ENCODE measurements around the gene TATDN2. TPM values are rescaled to one million over a fixed set of nuclear protein-coding genes. Genes with fewer than 3 reads are reported as not detected.
"Not testable (repeated sequence)": the region's sequence is repeated elsewhere in the genome, so short reads cannot be mapped to it uniquely, and the experiment has no call there.

The TATDN2 gene
- total RNA-seq, 1 experiment from 2014 or later: 9.8 TPM

DNA sequence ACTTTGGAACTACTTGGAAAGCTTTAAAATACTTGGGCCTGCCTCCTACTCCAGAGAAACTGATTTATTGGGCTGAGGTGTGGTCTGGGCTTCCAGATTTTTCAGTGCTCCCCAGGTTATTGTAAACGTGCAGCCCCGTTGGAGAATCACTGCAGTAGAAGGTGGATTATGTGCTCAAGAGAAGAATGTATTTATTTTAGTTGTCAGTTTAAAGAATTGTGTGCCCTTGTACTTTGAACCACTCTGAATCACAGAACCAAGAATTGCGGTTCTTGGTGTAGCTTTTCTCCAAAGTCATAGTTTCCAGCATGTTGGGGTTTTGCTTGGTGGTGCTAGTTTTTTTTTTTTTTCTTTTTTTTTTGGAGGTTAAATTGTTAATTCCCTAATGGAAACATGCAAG, 1.6 kb downstream of the TATDN2 start:
- Histone ChIP-seq H3K36me3 (replicated peaks; ENCODE audit: control insufficient read depth, insufficient read depth, low read length) (peaks cover 10% of the 10 kb centered on the region), H3K27me3 (ENCODE audit: control insufficient read depth, insufficient read depth, low read length) (no peaks in the 10 kb centered on the region), H3K4me3 (ENCODE audit: insufficient read depth, low read depth, low read length) (peak overlapping the region; percentile 91)
- DNase-seq: no peak

GRCh38 chr3:10251006-10251405, 2.7 kb downstream of the TATDN2 start:
- DNase-seq: no peak
- Histone ChIP-seq H3K4me3 (ENCODE audit: insufficient read depth, low read depth, low read length) (no peak overlapping the region), H3K36me3 (replicated peaks; ENCODE audit: control insufficient read depth, insufficient read depth, low read length) (peaks cover 10% of the 10 kb centered on the region), H3K27me3 (ENCODE audit: control insufficient read depth, insufficient read depth, low read length) (no peaks in the 10 kb centered on the region)

GRCh38 chr3:10253731-10254130, 5.5 kb downstream of the TATDN2 start:
- Histone ChIP-seq H3K36me3 (replicated peaks; ENCODE audit: control insufficient read depth, insufficient read depth, low read length) (peaks cover 11% of the 10 kb centered on the region), H3K4me3 (ENCODE audit: insufficient read depth, low read depth, low read length) (no peak overlapping the region), H3K27me3 (ENCODE audit: control insufficient read depth, insufficient read depth, low read length) (no peaks in the 10 kb centered on the region)
- DNase-seq: no peak

GRCh38 chr3:10255835-10256234, 7.6 kb downstream of the TATDN2 start:
- peaks cover 20% of the 10 kb centered on the region for H3K36me3 ChIP-seq (replicated peaks; ENCODE audit: control insufficient read depth, insufficient read depth, low read length)
- no peak for DNase-seq
- H3K4me3 ChIP-seq (ENCODE audit: insufficient read depth, low read depth, low read length): no peak overlapping the region
- no peaks in the 10 kb centered on the region for H3K27me3 ChIP-seq (ENCODE audit: control insufficient read depth, insufficient read depth, low read length)

DNA sequence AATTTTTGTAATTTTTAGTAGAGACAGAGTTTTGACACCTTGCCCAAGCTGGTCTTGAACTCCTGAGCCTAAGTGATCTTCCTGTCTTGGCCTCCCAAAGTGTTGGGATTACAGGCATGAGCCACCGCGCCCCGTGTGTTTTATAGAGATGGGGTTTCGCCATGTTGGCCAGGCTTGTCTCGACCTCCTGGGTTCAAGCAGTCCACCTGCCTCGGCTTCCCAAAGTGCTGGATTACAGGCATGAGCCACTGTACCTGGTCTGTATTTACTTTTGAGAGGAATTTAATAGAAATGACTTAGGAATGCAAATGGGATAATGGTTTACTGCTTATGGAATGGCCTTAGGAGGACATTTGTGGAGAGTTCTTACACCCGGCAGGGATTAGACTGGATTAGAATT, 10.8 kb downstream of the TATDN2 start:
- Histone ChIP-seq H3K27me3 (ENCODE audit: control insufficient read depth, insufficient read depth, low read length) (no peaks in the 10 kb centered on the region), H3K36me3 (replicated peaks; ENCODE audit: control insufficient read depth, insufficient read depth, low read length) (peaks cover 16% of the 10 kb centered on the region), H3K4me3 (ENCODE audit: insufficient read depth, low read depth, low read length) (no peak overlapping the region)
- no peak for DNase-seq

DNA sequence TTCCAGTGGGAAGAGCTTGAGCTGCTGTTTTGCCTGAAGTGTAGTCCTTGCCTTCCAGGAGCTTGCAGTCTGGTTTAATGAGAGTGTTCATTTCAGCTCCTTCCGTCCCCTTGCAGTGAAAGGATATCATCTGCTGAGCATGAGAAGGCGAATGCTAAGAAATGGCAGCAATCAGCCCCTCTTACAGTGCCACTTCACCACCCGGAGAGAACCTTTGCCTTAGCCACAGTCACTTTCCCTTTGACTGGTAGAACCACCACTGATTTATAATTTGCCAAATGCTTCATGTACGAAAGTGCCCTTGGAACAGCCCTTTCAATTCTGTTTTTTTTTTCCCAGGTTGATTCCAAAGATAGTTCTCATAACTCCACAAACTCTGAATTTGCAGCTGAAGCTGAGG, 11.5 kb downstream of the TATDN2 start:
- Histone ChIP-seq H3K27me3 (ENCODE audit: control insufficient read depth, insufficient read depth, low read length) (no peaks in the 10 kb centered on the region), H3K36me3 (replicated peaks; ENCODE audit: control insufficient read depth, insufficient read depth, low read length) (peaks cover 15% of the 10 kb centered on the region), H3K4me3 (ENCODE audit: insufficient read depth, low read depth, low read length) (no peak overlapping the region)
- DNase-seq: no peak

GRCh38 chr3:10260211-10260701, 12.0 kb downstream of the TATDN2 start:
- Histone ChIP-seq H3K36me3 (replicated peaks; ENCODE audit: control insufficient read depth, insufficient read depth, low read length) (peaks cover 15% of the 10 kb centered on the region), H3K4me3 (ENCODE audit: insufficient read depth, low read depth, low read length) (no peak overlapping the region), H3K27me3 (ENCODE audit: control insufficient read depth, insufficient read depth, low read length) (no peaks in the 10 kb centered on the region)
- DNase-seq: no peak

DNA sequence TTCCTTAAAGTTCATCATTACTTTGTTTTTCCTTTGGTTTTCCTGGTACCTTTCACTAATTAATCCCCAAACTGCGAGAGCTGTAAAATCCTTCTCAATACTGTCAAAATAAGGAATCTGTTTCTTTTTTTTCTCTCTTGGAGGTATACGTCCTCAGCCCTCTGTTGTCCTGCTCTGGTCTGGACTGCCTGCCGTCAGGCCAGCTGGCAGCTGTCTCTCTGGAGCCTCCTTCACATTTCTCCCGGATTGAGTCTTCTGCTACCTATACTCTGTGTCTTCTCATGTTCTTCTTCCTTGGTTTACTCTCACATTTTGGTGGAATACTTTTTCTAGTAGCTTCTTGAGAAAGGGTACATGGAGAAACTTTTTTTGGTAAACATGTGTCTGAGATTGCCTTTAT, 13.8 kb downstream of the TATDN2 start:
- Histone ChIP-seq H3K36me3 (replicated peaks; ENCODE audit: control insufficient read depth, insufficient read depth, low read length) (peaks cover 14% of the 10 kb centered on the region), H3K4me3 (ENCODE audit: insufficient read depth, low read depth, low read length) (no peak overlapping the region), H3K27me3 (ENCODE audit: control insufficient read depth, insufficient read depth, low read length) (no peaks in the 10 kb centered on the region)
- DNase-seq: no peak

- no peaks in the 10 kb centered on the region for H3K27me3 ChIP-seq (ENCODE audit: control insufficient read depth, insufficient read depth, low read length)
- H3K4me3 ChIP-seq (ENCODE audit: insufficient read depth, low read depth, low read length): no peak overlapping the region
- H3K36me3 ChIP-seq (replicated peaks; ENCODE audit: control insufficient read depth, insufficient read depth, low read length): peaks cover 14% of the 10 kb centered on the region
- DNase-seq: peak; percentile 87
Observed at GRCh38 chr3:10263646-10264363, 15.5 kb downstream of the TATDN2 start.

GRCh38 chr3:10265833-10266232, 17.6 kb downstream of the TATDN2 start:
- peaks cover 14% of the 10 kb centered on the region for H3K36me3 ChIP-seq (replicated peaks; ENCODE audit: control insufficient read depth, insufficient read depth, low read length)
- no peaks in the 10 kb centered on the region for H3K27me3 ChIP-seq (ENCODE audit: control insufficient read depth, insufficient read depth, low read length)
- H3K4me3 ChIP-seq (ENCODE audit: insufficient read depth, low read depth, low read length): no peak overlapping the region
- no peak for DNase-seq

GRCh38 chr3:10266936-10267335, 18.7 kb downstream of the TATDN2 start:
- H3K27me3 ChIP-seq (ENCODE audit: control insufficient read depth, insufficient read depth, low read length); DNase-seq; H3K4me3 ChIP-seq (ENCODE audit: insufficient read depth, low read depth, low read length): not testable (repeated sequence)
- H3K36me3 ChIP-seq (replicated peaks; ENCODE audit: control insufficient read depth, insufficient read depth, low read length): peaks cover 11% of the 10 kb centered on the region

- no peak for DNase-seq
- Histone ChIP-seq H3K4me3 (ENCODE audit: insufficient read depth, low read depth, low read length) (no peak overlapping the region), H3K27me3 (ENCODE audit: control insufficient read depth, insufficient read depth, low read length) (no peaks in the 10 kb centered on the region), H3K36me3 (replicated peaks; ENCODE audit: control insufficient read depth, insufficient read depth, low read length) (peaks cover 11% of the 10 kb centered on the region)
Observed at GRCh38 chr3:10268116-10268515, 19.9 kb downstream of the TATDN2 start.

- Histone ChIP-seq H3K4me3 (ENCODE audit: insufficient read depth, low read depth, low read length) (no peak overlapping the region), H3K27me3 (ENCODE audit: control insufficient read depth, insufficient read depth, low read length) (no peaks in the 10 kb centered on the region), H3K36me3 (replicated peaks; ENCODE audit: control insufficient read depth, insufficient read depth, low read length) (peaks cover 11% of the 10 kb centered on the region)
- no peak for DNase-seq
Observed at GRCh38 chr3:10268930-10269329, 20.7 kb downstream of the TATDN2 start.

- H3K27me3 ChIP-seq (ENCODE audit: control insufficient read depth, insufficient read depth, low read length): no peaks in the 10 kb centered on the region
- no peak for DNase-seq
- H3K36me3 ChIP-seq (replicated peaks; ENCODE audit: control insufficient read depth, insufficient read depth, low read length): peaks cover 10% of the 10 kb centered on the region
- H3K4me3 ChIP-seq (ENCODE audit: insufficient read depth, low read depth, low read length): no peak overlapping the region
Observed at GRCh38 chr3:10269443-10269842, 21.2 kb downstream of the TATDN2 start.

- H3K36me3 ChIP-seq (replicated peaks; ENCODE audit: control insufficient read depth, insufficient read depth, low read length): peaks cover 15% of the 10 kb centered on the region
- not testable (repeated sequence) for DNase-seq; H3K27me3 ChIP-seq (ENCODE audit: control insufficient read depth, insufficient read depth, low read length); H3K4me3 ChIP-seq (ENCODE audit: insufficient read depth, low read depth, low read length)
Observed at GRCh38 chr3:10272476-10272875, 24.2 kb downstream of the TATDN2 start.
